Heart right ventricle (tissue), 16 donors: ENCODE measurements around the gene CLASP2. TPM values are rescaled to one million over a fixed set of nuclear protein-coding genes. Genes with fewer than 3 reads are reported as not detected.

Experiments
- ATAC-seq, 8 donors: fragments of 200-7000 bp; cut with Tn5 transposase; one replicate each; pipeline ENCODE4 v1.9.1; 2020; ENCODE audit warnings: mild to moderate bottlenecking in 8 of 8, moderate library complexity in 8 of 8, moderate number of reproducible peaks in 1 of 8
- DNase-seq, 2 donors: peaks; one replicate each; pipeline ENCODE4 v3.0.0-alpha.2; 2020
- H3K27ac ChIP-seq, 10 donors: fragments of 200-600 bp; sonication (generic) in 2 of 10; one replicate each; pipeline versions ENCODE4 v1.5.0 to v1.8.0; 2020 to 2022; ENCODE audit warnings: mild to moderate bottlenecking in 3 of 10
- H3K27me3 ChIP-seq, 7 donors: fragments of 200-600 bp; one replicate each; pipeline ENCODE4 v1.8.0; 2021 to 2022; ENCODE audit warnings: mild to moderate bottlenecking in 2 of 7
- H3K36me3 ChIP-seq, 9 donors: fragments of 200-600 bp; sonication (generic) in 1 of 9; one replicate each; pipeline versions ENCODE4 v1.5.0 to v1.8.0; 2020 to 2022; ENCODE audit warnings: mild to moderate bottlenecking in 2 of 9
- H3K4me1 ChIP-seq, 9 donors: fragments of 200-600 bp; sonication (generic) in 1 of 9; one replicate each; pipeline versions ENCODE4 v1.5.0 to v1.8.0; 2020 to 2022; ENCODE audit warnings: mild to moderate bottlenecking in 4 of 9
- H3K4me3 ChIP-seq, 10 donors: fragments of 200-600 bp; sonication (generic) in 2 of 10; one replicate each; pipeline versions ENCODE4 v1.5.0 to v1.8.0; 2020 to 2022; ENCODE audit warnings: mild to moderate bottlenecking in 7 of 10, moderate library complexity in 2 of 10
- H3K9me3 ChIP-seq, 11 donors: fragments of 200-600 bp in 10 of 11; sonication (generic) in 2 of 11; one replicate each; pipeline versions ENCODE4 v1.5.0 to v1.8.0; 2013 to 2022; ENCODE audit warnings: mild to moderate bottlenecking in 2 of 11, control low read depth in 1 of 11, moderate library complexity in 1 of 11
- WGBS, 2 donors: extraction: QIAGEN DNeasy Blood & Tissue Kit; methylation state at CpG; one replicate each; pipeline ENCODE4 v1.1.7; 2013; ENCODE audit warnings: inconsistent platforms in 1 of 2; 5-methylcytosine and 5-hydroxymethylcytosine counted together
- intact Hi-C, 10 donors: fragments of 100-400 bp; cut with DNase I; formaldehyde crosslinking; loops; one replicate each; pipeline versions ENCODE4 v1.11.1 to v1.14.2; 2022
- polyA plus RNA-seq, 2 donors: library from polyadenylated mRNA; stranded (reverse); fragments of 200-250 nt; gene quantifications; one replicate each; pipeline ENCODE4 v1.2.3, GENCODE V29; 2013
- total RNA-seq, 10 donors: library from RNA; stranded (reverse); fragmentation: NEBNext Ultra II Directional in 3 of 10; extraction: Animal tissue kit (Norgen Biotek cat#: 25700) in 3 of 10; gene quantifications; one replicate each; pipeline versions ENCODE4 v1.2.1 to v1.2.4, GENCODE V29; 2021 to 2023
- TF ChIP-seq, protein P1 (sequence below), 9 donors: fragments of 200-600 bp; sonication (generic) in 2 of 9; IDR thresholded peaks; one replicate each; pipeline versions ENCODE4 v1.5.0 to v1.8.0; 2021 to 2022; ENCODE audit warnings: antibody characterized with exemption in 9 of 9, mild to moderate bottlenecking in 5 of 9, moderate library complexity in 1 of 9
- donor health status: Arrhythmogenic right ventricular cardiomyopathy.
- donor health status: ischemic (EF 13 %, LVEDD 7.1; RV severe dilation, severe dysfunction).
- donor health status: healthy with polysubstance abuse.
- donor health status: DM: no; HTN: yes; CAD: no.
- donor health status: DM: no; HTN: no; CAD: no.
- donor health status: ischemic (EF 25% LVEDD 6.9; RV normal size, moderate dysfunction).
- donor health status: ischemic (EF 25% LVEDD 5.7; RV mildly dilated, moderate dysfunction).
- donor health status: healthy.
- donor health status: DM: yes; HTN: yes; CAD: no.
- donor health status: Ischemic cardiomyopathy.
- donor health status: ischemic (EF 35%, LVEDD 5.7; RV mildly dilated, moderate dysfunction).
- donor health status: nonischemic (EF 11% LVEDD 7.7; RV severe dilation, severe dysfunction).
- donor health status: DM: yes; HTN: yes; CAD: no.
- donor health status: PGD.
- donor health status: ischemic (EF 29% LVEDD 5.4; RV normal size, mild dysfunction).
- donor health status: nonischemic (EF 23%, LVEDD 6.1; RV moderate dilation, normal function).

Gene CLASP2
- total and polyA plus RNA-seq, 12 donors = 9.7 to 107 (median 84.9) TPM

DNA sequence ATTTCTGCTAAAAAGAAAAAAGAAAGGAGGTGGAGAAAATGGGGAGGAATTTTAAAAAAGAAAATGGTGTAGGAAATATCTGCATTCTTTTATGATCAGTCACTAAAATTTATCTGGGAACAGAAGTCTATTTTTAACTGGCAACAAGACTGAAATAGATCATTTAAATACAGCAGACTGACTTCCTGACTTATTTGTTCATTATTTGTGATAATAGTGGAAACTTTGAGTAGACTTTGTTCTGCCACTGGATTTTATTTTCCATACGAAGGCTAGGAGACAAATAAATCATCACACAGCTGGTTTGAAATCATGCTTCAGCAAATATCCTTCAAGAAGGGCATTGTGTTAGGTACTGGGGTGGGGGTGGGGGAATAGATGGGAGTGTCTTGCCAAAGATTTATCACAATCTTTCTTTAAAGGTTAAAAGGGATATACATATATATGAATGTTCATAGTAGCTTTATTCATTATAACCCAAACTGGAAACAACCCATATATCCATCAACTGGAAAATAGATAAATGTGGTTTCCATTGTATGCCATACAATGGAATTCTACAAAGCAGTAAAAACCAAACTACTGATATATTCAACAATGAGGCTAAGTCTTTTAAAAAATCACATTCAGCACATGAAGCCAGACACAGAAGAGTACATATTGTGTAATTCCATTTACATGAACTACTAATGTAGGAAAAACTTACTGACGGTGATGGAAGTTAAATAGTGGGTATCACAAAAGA is 4.7 kb upstream of the CLASP2 start:
- TF ChIP-seq, protein P1, sequence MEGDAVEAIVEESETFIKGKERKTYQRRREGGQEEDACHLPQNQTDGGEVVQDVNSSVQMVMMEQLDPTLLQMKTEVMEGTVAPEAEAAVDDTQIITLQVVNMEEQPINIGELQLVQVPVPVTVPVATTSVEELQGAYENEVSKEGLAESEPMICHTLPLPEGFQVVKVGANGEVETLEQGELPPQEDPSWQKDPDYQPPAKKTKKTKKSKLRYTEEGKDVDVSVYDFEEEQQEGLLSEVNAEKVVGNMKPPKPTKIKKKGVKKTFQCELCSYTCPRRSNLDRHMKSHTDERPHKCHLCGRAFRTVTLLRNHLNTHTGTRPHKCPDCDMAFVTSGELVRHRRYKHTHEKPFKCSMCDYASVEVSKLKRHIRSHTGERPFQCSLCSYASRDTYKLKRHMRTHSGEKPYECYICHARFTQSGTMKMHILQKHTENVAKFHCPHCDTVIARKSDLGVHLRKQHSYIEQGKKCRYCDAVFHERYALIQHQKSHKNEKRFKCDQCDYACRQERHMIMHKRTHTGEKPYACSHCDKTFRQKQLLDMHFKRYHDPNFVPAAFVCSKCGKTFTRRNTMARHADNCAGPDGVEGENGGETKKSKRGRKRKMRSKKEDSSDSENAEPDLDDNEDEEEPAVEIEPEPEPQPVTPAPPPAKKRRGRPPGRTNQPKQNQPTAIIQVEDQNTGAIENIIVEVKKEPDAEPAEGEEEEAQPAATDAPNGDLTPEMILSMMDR (IDR thresholded peaks at IDR 0.05) = no peak
- Histone ChIP-seq H3K27me3 (no peaks in the 10 kb centered on the region), H3K4me3 (peak overlapping the region in 1 of 10 donors; percentile 7), H3K27ac (peak overlapping the region in 6 of 10 donors; percentile 29 to 72 (median 47)), H3K36me3 (peaks cover 0 to 2% (median 0%) of the 10 kb centered on the region in 9 donors), H3K9me3 (no peaks in the 10 kb centered on the region), H3K4me1 (peaks cover 0 to 24% (median 10%) of the 10 kb centered on the region in 9 donors)
- WGBS, 2 donors = 47 to 49% methylated on average over 2 of the region's 2 CpGs
- no peak for ATAC-seq
- DNase-seq = no peak
- intact Hi-C loops = loop anchor here in 2 of 10 donors (5.0 to 10.0 kb wide), 2 partner anchors 62 to 75 kb away; partner anchors contain the start of gene PDCD6IP (in 1 of the 2)

DNA sequence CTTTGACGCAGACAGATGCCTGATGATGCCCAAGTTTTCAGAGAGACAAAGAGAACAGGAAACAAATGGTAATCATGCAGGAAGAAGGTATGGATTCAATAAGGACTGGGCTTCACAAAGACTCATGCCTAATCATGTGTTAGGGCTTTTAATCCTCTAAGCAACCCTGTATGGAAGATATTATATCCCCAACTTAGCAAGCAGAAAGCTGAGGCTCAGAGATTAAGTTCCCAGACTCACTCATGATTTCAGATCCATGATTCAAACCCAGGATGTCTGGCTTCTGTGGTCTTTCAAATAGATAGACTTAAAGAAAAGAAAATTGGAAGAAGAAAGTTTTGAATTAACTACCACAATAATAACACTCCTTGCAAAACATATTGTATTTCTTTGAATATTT is 4.1 kb upstream of the CLASP2 start:
- no peak for ATAC-seq
- 83 to 90% methylated on average over 1 of the region's 1 CpG for WGBS, 2 donors

DNA sequence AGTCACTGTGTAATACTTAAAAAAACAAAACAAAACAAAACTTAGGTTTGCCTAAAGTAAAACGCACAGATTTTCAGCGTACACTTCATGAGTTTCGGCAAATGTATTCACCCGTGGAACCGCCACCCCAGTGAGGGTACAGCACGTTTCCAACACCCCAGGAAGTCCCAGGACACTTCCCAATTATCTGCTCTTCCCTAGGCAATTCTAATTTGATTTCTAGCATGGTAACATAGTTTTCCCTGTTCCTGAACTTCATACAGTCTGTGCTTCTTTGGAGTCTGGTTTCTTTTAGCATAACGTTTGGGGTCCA is 497 bp upstream of the CLASP2 start:
- 1% methylated on average over 7 of the region's 7 CpGs for WGBS, 2 donors
- Histone ChIP-seq H3K27me3 (no peaks in the 10 kb centered on the region), H3K36me3 (peaks cover 0 to 2% (median 0%) of the 10 kb centered on the region in 9 donors), H3K27ac (peak overlapping the region; percentile 81 to 99 (median 98)), H3K9me3 (no peaks in the 10 kb centered on the region), H3K4me1 (peaks cover 0 to 48% (median 21%) of the 10 kb centered on the region in 9 donors), H3K4me3 (peak overlapping the region; percentile 67 to 96 (median 89))
- intact Hi-C loops = loop anchor here in 9 of 10 donors (2.0 to 10.0 kb wide), 10 partner anchors 54 to 276 kb away; partner anchors contain the start of genes PDCD6IP (in 2 of the 9) and UBP1 (in 2 of the 9)
- TF ChIP-seq, protein P1 (IDR thresholded peaks at IDR 0.05) = no peak
- DNase-seq = peak in 1 of 2 donors; percentile 13
- ATAC-seq = peak in 4 of 8 donors; percentile 2 to 23 (median 4)

More for the DNA sequence above, 4.1 kb upstream of the CLASP2 start:
- H3K36me3 ChIP-seq = peaks cover 0 to 2% (median 0%) of the 10 kb centered on the region in 9 donors
- peak overlapping the region in 6 of 10 donors; percentile 29 to 72 (median 47) for H3K27ac ChIP-seq
- H3K27me3 ChIP-seq = no peaks in the 10 kb centered on the region
- TF ChIP-seq, protein P1 (IDR thresholded peaks at IDR 0.05) = no peak
- no peak for DNase-seq
- intact Hi-C loops = loop anchor here in 2 of 10 donors (5.0 to 10.0 kb wide), 2 partner anchors 63 to 75 kb away; partner anchors contain the start of gene PDCD6IP (in 1 of the 2)
- peaks cover 0 to 25% (median 13%) of the 10 kb centered on the region in 9 donors for H3K4me1 ChIP-seq
- H3K4me3 ChIP-seq = no peak overlapping the region
- no peaks in the 10 kb centered on the region for H3K9me3 ChIP-seq

DNA sequence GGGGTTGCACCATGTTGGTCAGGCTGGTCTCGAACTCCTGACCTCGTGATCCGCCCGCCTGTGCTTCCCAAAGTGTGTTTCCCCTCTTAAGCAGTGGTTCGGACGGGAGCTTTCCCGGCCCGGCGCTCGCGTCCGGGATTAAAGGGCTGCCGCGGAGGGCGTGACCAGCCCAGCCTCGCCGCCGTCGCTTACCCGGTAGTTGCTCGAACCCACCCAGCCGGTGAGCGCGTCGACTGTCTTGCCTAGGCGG is 513 bp downstream of the CLASP2 start:
- intact Hi-C loops = loop anchor here in 9 of 10 donors (1.0 to 10.0 kb wide), 11 partner anchors 53 to 275 kb away; partner anchors contain the start of genes PDCD6IP (in 2 of the 9) and UBP1 (in 2 of the 9)
- DNase-seq = peak; percentile 49 to 65
- Histone ChIP-seq H3K36me3 (peaks cover 0 to 2% (median 0%) of the 10 kb centered on the region in 9 donors), H3K4me1 (peaks cover 0 to 39% (median 12%) of the 10 kb centered on the region in 9 donors), H3K4me3 (peak overlapping the region; percentile 67 to 96 (median 89)), H3K9me3 (no peaks in the 10 kb centered on the region), H3K27me3 (no peaks in the 10 kb centered on the region), H3K27ac (peak overlapping the region; percentile 81 to 99 (median 98))
- 1% methylated on average over 26 of the region's 26 CpGs for WGBS, 2 donors
- peak; percentile 64 to 89 (median 74) for ATAC-seq
- TF ChIP-seq, protein P1 (IDR thresholded peaks at IDR 0.05) = no peak
